ENCODE data around the gene ZNF793.

DNA sequence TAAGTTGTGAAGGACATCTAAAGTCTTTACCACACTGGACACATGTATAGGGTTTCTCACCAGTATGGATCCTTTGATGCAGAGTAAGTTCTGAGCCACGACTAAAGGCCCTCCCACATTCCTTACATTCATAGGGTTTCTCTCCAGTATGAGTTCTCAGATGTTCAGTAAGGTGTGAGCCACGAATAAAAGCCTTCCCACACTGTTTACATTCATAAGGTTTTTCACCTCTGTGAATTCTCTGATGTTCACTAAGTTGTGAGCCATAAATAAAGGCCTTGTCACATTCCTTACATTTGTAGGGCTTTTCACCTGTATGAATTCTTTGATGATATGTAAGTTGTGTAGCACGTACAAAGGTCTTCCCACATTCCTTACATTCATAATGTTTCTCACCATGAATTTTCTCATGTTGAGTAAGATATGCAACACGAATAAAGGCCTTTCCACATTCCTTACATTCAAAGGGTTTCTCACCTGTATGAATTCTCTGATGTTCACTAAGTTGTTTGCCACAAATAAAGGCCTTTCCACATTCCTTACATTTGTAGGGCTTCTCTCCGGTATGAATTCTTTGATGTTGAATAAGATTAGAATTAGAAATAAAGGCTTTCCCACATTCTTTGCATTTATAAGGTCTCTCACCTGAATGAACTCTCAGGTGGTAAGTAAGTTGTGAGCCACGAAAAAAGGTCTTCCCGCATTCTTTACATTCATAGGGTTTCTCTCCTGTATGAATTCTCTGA lies 58.1 kb downstream of the ZNF793 start:
- TF ChIP-seq EZH2 (IDR thresholded peaks at IDR 0.05; ENCODE audit: low read depth, unreplicated experiment) (no peak), POLR2AphosphoS5 (IDR thresholded peaks at IDR 0.05; ENCODE audit: low read depth) (no peak), NANOG (IDR thresholded peaks at IDR 0.05; ENCODE audit: borderline replicate concordance) (no peak), CREB1 (CRISPR knock-in tag; IDR thresholded peaks at IDR 0.05; ENCODE audit: low read depth) (no peak), EZH2phosphoT487 (IDR thresholded peaks at IDR 0.05; ENCODE audit: unreplicated experiment) (no peak)
- TF ChIP-seq, protein P1, sequence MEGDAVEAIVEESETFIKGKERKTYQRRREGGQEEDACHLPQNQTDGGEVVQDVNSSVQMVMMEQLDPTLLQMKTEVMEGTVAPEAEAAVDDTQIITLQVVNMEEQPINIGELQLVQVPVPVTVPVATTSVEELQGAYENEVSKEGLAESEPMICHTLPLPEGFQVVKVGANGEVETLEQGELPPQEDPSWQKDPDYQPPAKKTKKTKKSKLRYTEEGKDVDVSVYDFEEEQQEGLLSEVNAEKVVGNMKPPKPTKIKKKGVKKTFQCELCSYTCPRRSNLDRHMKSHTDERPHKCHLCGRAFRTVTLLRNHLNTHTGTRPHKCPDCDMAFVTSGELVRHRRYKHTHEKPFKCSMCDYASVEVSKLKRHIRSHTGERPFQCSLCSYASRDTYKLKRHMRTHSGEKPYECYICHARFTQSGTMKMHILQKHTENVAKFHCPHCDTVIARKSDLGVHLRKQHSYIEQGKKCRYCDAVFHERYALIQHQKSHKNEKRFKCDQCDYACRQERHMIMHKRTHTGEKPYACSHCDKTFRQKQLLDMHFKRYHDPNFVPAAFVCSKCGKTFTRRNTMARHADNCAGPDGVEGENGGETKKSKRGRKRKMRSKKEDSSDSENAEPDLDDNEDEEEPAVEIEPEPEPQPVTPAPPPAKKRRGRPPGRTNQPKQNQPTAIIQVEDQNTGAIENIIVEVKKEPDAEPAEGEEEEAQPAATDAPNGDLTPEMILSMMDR (conservative IDR thresholded peaks at IDR 0.05; ENCODE audit: low read depth in 2 of 2), result no peak

All from GM23338 (cell line).